HG03159 (cell line): ENCODE results near the gene CAMTA1.

Source experiments
- ATAC-seq: cut with Tn5 transposase; IDR thresholded peaks from one replicate; pipeline ENCODE4 v1.9.1; 2021; ENCODE audit warnings: mild to moderate bottlenecking, moderate library complexity; ENCODE audit not compliant: unreplicated experiment

The CAMTA1 gene

GRCh38 chr1:6776389-6776788, 8.9 kb upstream of the CAMTA1 start:
- ATAC-seq = no peak

GRCh38 chr1:6776895-6777294, 8.4 kb upstream of the CAMTA1 start:
- ATAC-seq = no peak

- ATAC-seq = no peak
These were observed 7.4 kb upstream of the CAMTA1 start for GRCh38 chr1:6777813-6778212.

GRCh38 chr1:6779089-6779805, 6.0 kb upstream of the CAMTA1 start:
- no peak for ATAC-seq

GRCh38 chr1:6782151-6782550, 3.1 kb upstream of the CAMTA1 start:
- no peak for ATAC-seq

GRCh38 chr1:6783221-6783620, 2.0 kb upstream of the CAMTA1 start:
- ATAC-seq = no peak

GRCh38 chr1:6783936-6784559, 1.2 kb upstream of the CAMTA1 start:
- no peak for ATAC-seq

- ATAC-seq = peak; percentile 81
These were observed 515 bp upstream of the CAMTA1 start for GRCh38 chr1:6784560-6785317.

- ATAC-seq = no peak
These were observed 663 bp downstream of the CAMTA1 start for GRCh38 chr1:6785728-6786505.

- ATAC-seq = no peak
These were observed 3.7 kb downstream of the CAMTA1 start for GRCh38 chr1:6788946-6789345.

- ATAC-seq = no peak
These were observed 4.9 kb downstream of the CAMTA1 start for GRCh38 chr1:6790146-6790545.

GRCh38 chr1:6794164-6794563, 8.9 kb downstream of the CAMTA1 start:
- ATAC-seq = no peak

- ATAC-seq = no peak
These were observed 9.9 kb downstream of the CAMTA1 start for GRCh38 chr1:6795203-6795602.

- no peak for ATAC-seq
These were observed 10.4 kb downstream of the CAMTA1 start for GRCh38 chr1:6795661-6796060.

GRCh38 chr1:6796095-6796494, 10.8 kb downstream of the CAMTA1 start:
- no peak for ATAC-seq

- ATAC-seq = no peak
These were observed 14.2 kb downstream of the CAMTA1 start for GRCh38 chr1:6799499-6799898.

GRCh38 chr1:6800745-6801144, 15.5 kb downstream of the CAMTA1 start:
- ATAC-seq = no peak

- ATAC-seq = no peak
These were observed 15.9 kb downstream of the CAMTA1 start for GRCh38 chr1:6801199-6801598.

- ATAC-seq = no peak
These were observed 16.7 kb downstream of the CAMTA1 start for GRCh38 chr1:6801966-6802365.

- ATAC-seq = no peak
These were observed 17.2 kb downstream of the CAMTA1 start for GRCh38 chr1:6802454-6802853.

- ATAC-seq = no peak
These were observed 17.6 kb downstream of the CAMTA1 start for GRCh38 chr1:6802893-6803292.
